AG09319 (cell line): ENCODE data around the gene PTTG1IP.

Source experiments
- DNase-seq: peaks from one replicate; pipeline ENCODE4 v3.0.0-alpha.2; 2010; ENCODE audit warnings: low read depth; ENCODE audit errors: extremely low read depth
- CTCF ChIP-seq: IDR thresholded peaks from 2 replicates; pipeline ENCODE4 v1.5.1; 2011; ENCODE audit warnings: low read depth, mild to moderate bottlenecking, inconsistent platforms, low read length, moderate library complexity

The PTTG1IP gene

GRCh38 chr21:44888581-44889550 lies 15.4 kb upstream of the PTTG1IP start:
- no peak for TF ChIP-seq CTCF
- DNase-seq, result no peak

- no peak for DNase-seq
- TF ChIP-seq CTCF, result no peak
Measured at GRCh38 chr21:44887807-44888580, 14.5 kb upstream of the PTTG1IP start.

GRCh38 chr21:44887126-44887806 lies 13.8 kb upstream of the PTTG1IP start:
- DNase-seq, result no peak
- no peak for TF ChIP-seq CTCF

- DNase-seq, result no peak
- TF ChIP-seq CTCF, result no peak
Measured at GRCh38 chr21:44886113-44887075, 12.9 kb upstream of the PTTG1IP start.

GRCh38 chr21:44885615-44886014 lies 12.1 kb upstream of the PTTG1IP start:
- TF ChIP-seq CTCF, result no peak
- DNase-seq, result no peak

- TF ChIP-seq CTCF, result no peak
- DNase-seq, result no peak
Measured at GRCh38 chr21:44884097-44884496, 10.6 kb upstream of the PTTG1IP start.
